GM21367 (cell line): ENCODE measurements around the gene MMP11.

ENCODE experiments used
- ATAC-seq: cut with Tn5 transposase; IDR thresholded peaks from one replicate; pipeline ENCODE4 v1.9.1; 2021; ENCODE audit not compliant: unreplicated experiment

Gene MMP11

GRCh38 chr22:23800297-23801237 is 27.9 kb downstream of the MMP11 start:
- ATAC-seq: no peak

GRCh38 chr22:23801238-23801821 is 28.7 kb downstream of the MMP11 start:
- no peak for ATAC-seq

GRCh38 chr22:23801886-23802377 is 29.3 kb downstream of the MMP11 start:
- ATAC-seq: no peak

GRCh38 chr22:23803001-23803819 is 30.6 kb downstream of the MMP11 start:
- ATAC-seq: no peak

- ATAC-seq: no peak
These were observed 32.2 kb downstream of the MMP11 start for GRCh38 chr22:23804781-23805291.

- ATAC-seq: no peak
These were observed 34.2 kb downstream of the MMP11 start for GRCh38 chr22:23806837-23807236.

GRCh38 chr22:23812378-23812777 is 39.7 kb downstream of the MMP11 start:
- no peak for ATAC-seq

- ATAC-seq: no peak
These were observed 43.0 kb downstream of the MMP11 start for GRCh38 chr22:23815541-23816155.

GRCh38 chr22:23816156-23816976 is 43.7 kb downstream of the MMP11 start:
- no peak for ATAC-seq

GRCh38 chr22:23817146-23817545 is 44.5 kb downstream of the MMP11 start:
- ATAC-seq: no peak

GRCh38 chr22:23818541-23818940 is 45.9 kb downstream of the MMP11 start:
- no peak for ATAC-seq

- ATAC-seq: no peak
These were observed 48.1 kb downstream of the MMP11 start for GRCh38 chr22:23820748-23821211.

GRCh38 chr22:23822101-23822671 is 49.5 kb downstream of the MMP11 start:
- no peak for ATAC-seq

GRCh38 chr22:23823331-23823791 is 50.7 kb downstream of the MMP11 start:
- ATAC-seq: no peak

- ATAC-seq: no peak
These were observed 52.0 kb downstream of the MMP11 start for GRCh38 chr22:23824476-23825245.

- no peak for ATAC-seq
These were observed 52.7 kb downstream of the MMP11 start for GRCh38 chr22:23825246-23825905.

- no peak for ATAC-seq
These were observed 54.1 kb downstream of the MMP11 start for GRCh38 chr22:23826510-23827350.
